ENCODE measurements around the gene FLT1. TPM values are rescaled to one million over a fixed set of nuclear protein-coding genes. Genes with fewer than 3 reads are reported as not detected.

The FLT1 gene
- total RNA-seq, 3 donors from 2014 or later, result 17.0 to 44.6 (median 29.0) TPM

DNA sequence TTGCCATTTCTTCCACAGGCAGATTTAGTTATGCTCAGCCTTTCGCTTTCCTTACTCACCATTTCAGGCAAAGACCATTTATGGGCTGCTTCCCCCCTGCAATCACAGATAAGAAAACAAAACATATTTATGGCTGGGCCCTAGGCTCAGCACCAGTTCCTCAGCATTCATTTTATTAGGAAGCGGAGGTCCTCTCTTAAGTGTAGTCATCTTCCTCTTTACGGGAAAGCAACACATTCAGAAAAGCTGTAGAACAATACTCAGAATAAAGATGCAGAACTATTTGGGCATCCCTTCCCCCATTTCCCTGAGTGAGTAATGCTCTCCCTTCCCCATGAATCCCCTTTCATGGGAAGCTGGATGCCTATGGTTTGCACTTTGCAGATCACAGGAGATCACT, 27.9 kb downstream of the FLT1 start:
- Histone ChIP-seq H3K36me3 (no peaks in the 10 kb centered on the region), H3K27ac (no peak overlapping the region), H3K4me3 (no peak overlapping the region), H3K27me3 (no peaks in the 10 kb centered on the region), H3K4me1 (no peaks in the 10 kb centered on the region), H3K9me3 (no peaks in the 10 kb centered on the region)
- intact Hi-C loops (cut with DNase I; ENCODE audit: low total_unique reads), result no loop called here
- no peak for DNase-seq (ENCODE audit: low spot score in 2 of 2)
- no peak for TF ChIP-seq POLR2AphosphoS5 (IDR thresholded peaks at IDR 0.05)
- TF ChIP-seq CTCF (IDR thresholded peaks at IDR 0.05), result no peak
- TF ChIP-seq POLR2A (IDR thresholded peaks at IDR 0.05), result no peak

- no peaks in the 10 kb centered on the region for H3K27me3 ChIP-seq
- no peaks in the 10 kb centered on the region for H3K9me3 ChIP-seq
- H3K27ac ChIP-seq, result no peak overlapping the region
- no peak for TF ChIP-seq POLR2A (IDR thresholded peaks at IDR 0.05)
- no peak for TF ChIP-seq POLR2AphosphoS5 (IDR thresholded peaks at IDR 0.05)
- no peak for TF ChIP-seq CTCF (IDR thresholded peaks at IDR 0.05)
- intact Hi-C loops (cut with DNase I; ENCODE audit: low total_unique reads), result no loop called here
- H3K4me1 ChIP-seq, result no peaks in the 10 kb centered on the region
- no peak for DNase-seq (ENCODE audit: low spot score in 2 of 2)
- H3K36me3 ChIP-seq, result no peaks in the 10 kb centered on the region
- H3K4me3 ChIP-seq, result no peak overlapping the region
These were observed 28.8 kb downstream of the FLT1 start for GRCh38 chr13:28466151-28466550.

DNA sequence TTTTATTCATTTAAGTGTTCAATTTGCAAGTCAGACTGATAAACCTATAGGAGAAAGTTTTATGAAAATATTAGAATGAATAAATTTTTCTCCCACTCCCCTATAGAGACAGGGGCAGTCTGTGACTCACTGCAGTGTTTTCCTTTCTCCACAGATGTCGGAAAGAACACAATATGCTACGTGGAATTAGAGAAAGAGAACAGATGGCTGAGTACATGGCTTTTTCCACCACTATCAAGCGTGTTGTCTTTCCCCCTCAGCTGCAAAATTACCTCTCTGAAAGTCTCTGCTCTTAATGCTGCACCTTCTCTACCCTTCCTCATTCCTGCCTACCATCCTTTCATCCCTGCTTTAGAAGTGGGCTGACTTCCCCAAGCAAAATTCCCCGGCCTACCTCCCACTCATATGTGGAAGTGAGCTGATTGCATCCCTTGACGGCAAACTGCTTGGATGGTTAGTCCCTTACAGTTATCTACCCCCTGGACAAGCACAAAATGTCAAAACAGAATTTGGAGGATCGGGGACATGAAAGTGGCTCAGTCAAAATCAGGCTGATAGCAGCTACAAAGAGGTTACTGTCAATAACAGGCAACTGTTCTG, 30.0 kb downstream of the FLT1 start:
- no peaks in the 10 kb centered on the region for H3K9me3 ChIP-seq
- no peak overlapping the region for H3K27ac ChIP-seq
- H3K4me1 ChIP-seq, result no peaks in the 10 kb centered on the region
- no peak overlapping the region for H3K4me3 ChIP-seq
- H3K27me3 ChIP-seq, result no peaks in the 10 kb centered on the region
- intact Hi-C loops (cut with DNase I; ENCODE audit: low total_unique reads), result no loop called here
- H3K36me3 ChIP-seq, result no peaks in the 10 kb centered on the region
- DNase-seq (ENCODE audit: low spot score in 2 of 2), result no peak
- no peak for TF ChIP-seq CTCF (IDR thresholded peaks at IDR 0.05)
- no peak for TF ChIP-seq POLR2A (IDR thresholded peaks at IDR 0.05)
- TF ChIP-seq POLR2AphosphoS5 (IDR thresholded peaks at IDR 0.05), result no peak

GRCh38 chr13:28463481-28463880, 31.4 kb downstream of the FLT1 start:
- intact Hi-C loops (cut with DNase I; ENCODE audit: low total_unique reads), result no loop called here
- no peaks in the 10 kb centered on the region for H3K36me3 ChIP-seq
- no peaks in the 10 kb centered on the region for H3K4me1 ChIP-seq
- H3K27me3 ChIP-seq, result no peaks in the 10 kb centered on the region
- TF ChIP-seq CTCF (IDR thresholded peaks at IDR 0.05), result no peak
- no peak for TF ChIP-seq POLR2A (IDR thresholded peaks at IDR 0.05)
- no peak for TF ChIP-seq POLR2AphosphoS5 (IDR thresholded peaks at IDR 0.05)
- no peak for DNase-seq (ENCODE audit: low spot score in 2 of 2)
- no peak overlapping the region for H3K4me3 ChIP-seq
- no peak overlapping the region for H3K27ac ChIP-seq
- H3K9me3 ChIP-seq, result no peaks in the 10 kb centered on the region

DNA sequence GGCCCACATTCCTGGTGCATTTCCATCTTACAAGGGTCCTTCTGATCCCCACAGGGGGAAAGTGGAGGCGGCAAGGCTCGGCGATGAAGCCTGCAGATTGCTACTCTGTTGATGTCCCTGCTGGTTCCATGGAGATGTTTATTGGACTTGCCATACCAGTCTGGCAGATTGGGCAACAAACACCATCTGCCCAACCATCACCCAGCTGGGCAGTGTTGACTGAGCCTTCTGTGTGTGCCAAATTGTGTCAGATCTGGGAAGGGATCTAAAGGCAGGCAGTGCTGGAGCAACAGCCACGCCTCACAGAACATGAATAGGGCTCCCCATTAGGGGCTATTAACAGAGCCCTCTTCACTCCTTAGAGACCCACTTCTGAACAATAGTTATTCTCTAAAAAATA, 35.0 kb downstream of the FLT1 start:
- TF ChIP-seq POLR2AphosphoS5 (IDR thresholded peaks at IDR 0.05), result no peak
- TF ChIP-seq CTCF (IDR thresholded peaks at IDR 0.05), result no peak
- TF ChIP-seq POLR2A (IDR thresholded peaks at IDR 0.05), result no peak
- no peak overlapping the region for H3K27ac ChIP-seq
- H3K4me3 ChIP-seq, result no peak overlapping the region
- DNase-seq (ENCODE audit: low spot score in 2 of 2), result no peak
- H3K9me3 ChIP-seq, result no peaks in the 10 kb centered on the region
- H3K36me3 ChIP-seq, result no peaks in the 10 kb centered on the region
- intact Hi-C loops (cut with DNase I; ENCODE audit: low total_unique reads), result no loop called here
- H3K4me1 ChIP-seq, result no peaks in the 10 kb centered on the region
- H3K27me3 ChIP-seq, result no peaks in the 10 kb centered on the region

All from breast epithelium (tissue), 4 donors.